ENCODE data around the gene KRTAP10-4. TPM values are rescaled to one million over a fixed set of nuclear protein-coding genes. Genes with fewer than 3 reads are reported as not detected.

The KRTAP10-4 gene
- polyA plus RNA-seq, 1 of the 3 experiments (the other 2 are of a cell fraction), result not detected

DNA sequence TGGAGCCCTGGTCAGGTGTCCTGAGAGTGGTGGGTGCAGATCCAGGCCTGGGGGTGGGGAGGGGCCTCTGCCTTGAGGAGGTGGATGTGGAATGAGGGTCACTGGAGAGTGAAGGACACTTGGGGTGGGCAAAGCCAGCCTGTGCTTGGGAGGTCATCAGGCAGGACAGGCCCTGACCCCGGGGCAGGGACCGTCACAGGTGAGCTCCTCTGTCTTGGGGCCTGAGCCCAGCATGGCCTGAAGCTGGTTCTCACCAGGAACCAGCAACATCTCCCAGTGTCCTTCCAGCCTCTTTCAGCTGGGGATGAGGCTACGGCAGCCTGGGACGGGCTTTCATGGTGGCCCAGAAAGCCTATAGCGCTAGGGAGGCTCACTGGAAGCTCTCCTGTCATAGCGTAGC lies 21.4 kb upstream of the KRTAP10-4 start:
- TF ChIP-seq, protein P1, sequence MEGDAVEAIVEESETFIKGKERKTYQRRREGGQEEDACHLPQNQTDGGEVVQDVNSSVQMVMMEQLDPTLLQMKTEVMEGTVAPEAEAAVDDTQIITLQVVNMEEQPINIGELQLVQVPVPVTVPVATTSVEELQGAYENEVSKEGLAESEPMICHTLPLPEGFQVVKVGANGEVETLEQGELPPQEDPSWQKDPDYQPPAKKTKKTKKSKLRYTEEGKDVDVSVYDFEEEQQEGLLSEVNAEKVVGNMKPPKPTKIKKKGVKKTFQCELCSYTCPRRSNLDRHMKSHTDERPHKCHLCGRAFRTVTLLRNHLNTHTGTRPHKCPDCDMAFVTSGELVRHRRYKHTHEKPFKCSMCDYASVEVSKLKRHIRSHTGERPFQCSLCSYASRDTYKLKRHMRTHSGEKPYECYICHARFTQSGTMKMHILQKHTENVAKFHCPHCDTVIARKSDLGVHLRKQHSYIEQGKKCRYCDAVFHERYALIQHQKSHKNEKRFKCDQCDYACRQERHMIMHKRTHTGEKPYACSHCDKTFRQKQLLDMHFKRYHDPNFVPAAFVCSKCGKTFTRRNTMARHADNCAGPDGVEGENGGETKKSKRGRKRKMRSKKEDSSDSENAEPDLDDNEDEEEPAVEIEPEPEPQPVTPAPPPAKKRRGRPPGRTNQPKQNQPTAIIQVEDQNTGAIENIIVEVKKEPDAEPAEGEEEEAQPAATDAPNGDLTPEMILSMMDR (IDR thresholded peaks at IDR 0.05), result no peak
- TF ChIP-seq NFIC (IDR thresholded peaks at IDR 0.05; ENCODE audit: borderline replicate concordance) (no peak), RFX5 (IDR thresholded peaks at IDR 0.05; ENCODE audit: low read length) (no peak), TCF12 (IDR thresholded peaks at IDR 0.05) (no peak), NRF1 (IDR thresholded peaks at IDR 0.05; ENCODE audit: low read depth, low read length) (no peak), POLR2AphosphoS5 (IDR thresholded peaks at IDR 0.05; ENCODE audit: low read depth, low read length) (no peak), YY1 (IDR thresholded peaks at IDR 0.05; ENCODE audit: low read depth) (no peak), MXI1 (IDR thresholded peaks at IDR 0.05; ENCODE audit: low read depth, low read length) (no peak)
- TF ChIP-seq, protein P2, sequence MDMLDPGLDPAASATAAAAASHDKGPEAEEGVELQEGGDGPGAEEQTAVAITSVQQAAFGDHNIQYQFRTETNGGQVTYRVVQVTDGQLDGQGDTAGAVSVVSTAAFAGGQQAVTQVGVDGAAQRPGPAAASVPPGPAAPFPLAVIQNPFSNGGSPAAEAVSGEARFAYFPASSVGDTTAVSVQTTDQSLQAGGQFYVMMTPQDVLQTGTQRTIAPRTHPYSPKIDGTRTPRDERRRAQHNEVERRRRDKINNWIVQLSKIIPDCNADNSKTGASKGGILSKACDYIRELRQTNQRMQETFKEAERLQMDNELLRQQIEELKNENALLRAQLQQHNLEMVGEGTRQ (IDR thresholded peaks at IDR 0.05; ENCODE audit: borderline replicate concordance, low read depth, low read length), result no peak
- Histone ChIP-seq H3K4me1 (ENCODE audit: control insufficient read depth in 1 of 2, insufficient read depth in 2 of 2, low read depth in 1 of 2, low read length in 1 of 2) (no peaks in the 10 kb centered on the region), H2AFZ (ENCODE audit: low read depth) (no peak overlapping the region), H3K36me3 (replicated peaks in 1 of 2; ENCODE audit: control insufficient read depth in 1 of 2, insufficient read depth in 2 of 2, low read length in 1 of 2) (no peaks in the 10 kb centered on the region), H3K79me2 (ENCODE audit: insufficient read depth) (no peaks in the 10 kb centered on the region), H3K4me2 (no peak overlapping the region), H3K27me3 (ENCODE audit: insufficient read depth) (peaks cover 56% of the 10 kb centered on the region), H3F3A (replicated peaks; ENCODE audit: insufficient read depth) (no peaks in the 10 kb centered on the region), H3K9me2 (no peaks in the 10 kb centered on the region), H3K27ac (ENCODE audit: low read depth in 2 of 2, low read length in 1 of 2) (no peak overlapping the region), H3K9me3 (no peaks in the 10 kb centered on the region), H3K9ac (no peak overlapping the region), H3K4me3 (ENCODE audit: low read depth in 2 of 2, low read length in 1 of 2) (no peak overlapping the region), H4K20me1 (ENCODE audit: insufficient read depth) (no peaks in the 10 kb centered on the region)
- no peak for DNase-seq
- ChIA-PET POLR2A (no interaction called here), CTCF (no interaction called here)
- WGBS (ENCODE audit: low lambda C conversion rate), result 80% methylated on average over 1 of the region's 6 CpGs

GRCh38 chr21:44552681-44553080 lies 20.8 kb upstream of the KRTAP10-4 start:
- POLR2A ChIA-PET, result no interaction called here
- CTCF ChIA-PET, result no interaction called here
- TF ChIP-seq FOXJ3 (CRISPR knock-in tag; IDR thresholded peaks at IDR 0.05) (no peak), TAF1 (IDR thresholded peaks at IDR 0.05; ENCODE audit: borderline replicate concordance, low read depth, low read length) (no peak), USF1 (IDR thresholded peaks at IDR 0.05; ENCODE audit: borderline replicate concordance, low read depth) (no peak), RFX5 (IDR thresholded peaks at IDR 0.05; ENCODE audit: low read length) (no peak), MEF2A (IDR thresholded peaks at IDR 0.05; ENCODE audit: borderline replicate concordance, low read depth) (no peak), SMC3 (IDR thresholded peaks at IDR 0.05; ENCODE audit: low read depth, low read length) (no peak), FOXM1 (IDR thresholded peaks at IDR 0.05; ENCODE audit: low read depth) (no peak), RXRA (IDR thresholded peaks at IDR 0.05; ENCODE audit: borderline replicate concordance, low read depth) (no peak), ZBTB33 (IDR thresholded peaks at IDR 0.05; ENCODE audit: borderline replicate concordance, low read depth) (no peak), FOSL2 (IDR thresholded peaks at IDR 0.05; ENCODE audit: borderline replicate concordance, low read depth) (no peak), RAD21 (IDR thresholded peaks at IDR 0.05; ENCODE audit: low read length) (no peak), TCF12 (IDR thresholded peaks at IDR 0.05) (no peak), EP300 (IDR thresholded peaks at IDR 0.05; ENCODE audit: borderline replicate concordance in 1 of 2, low read depth in 1 of 2, low read length in 1 of 2) (no peak), GATA2 (CRISPR knock-in tag; IDR thresholded peaks at IDR 0.05) (no peak)
- TF ChIP-seq, protein P3, sequence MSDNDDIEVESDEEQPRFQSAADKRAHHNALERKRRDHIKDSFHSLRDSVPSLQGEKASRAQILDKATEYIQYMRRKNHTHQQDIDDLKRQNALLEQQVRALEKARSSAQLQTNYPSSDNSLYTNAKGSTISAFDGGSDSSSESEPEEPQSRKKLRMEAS (IDR thresholded peaks at IDR 0.05; ENCODE audit: low read depth), result no peak
- TF ChIP-seq, protein P1 (IDR thresholded peaks at IDR 0.05), result no peak

More at GRCh38 chr21:44552681-44553080, 20.8 kb upstream of the KRTAP10-4 start:
- Histone ChIP-seq H3K79me2 (ENCODE audit: insufficient read depth) (no peaks in the 10 kb centered on the region), H3K4me3 (ENCODE audit: low read depth in 2 of 2, low read length in 1 of 2) (no peak overlapping the region), H3K27ac (ENCODE audit: low read depth in 2 of 2, low read length in 1 of 2) (no peak overlapping the region), H3K9me3 (no peaks in the 10 kb centered on the region), H3K27me3 (ENCODE audit: insufficient read depth) (peaks cover 61% of the 10 kb centered on the region), H3K9me2 (no peaks in the 10 kb centered on the region), H2AFZ (ENCODE audit: low read depth) (no peak overlapping the region), H4K20me1 (ENCODE audit: insufficient read depth) (no peaks in the 10 kb centered on the region), H3K36me3 (replicated peaks in 1 of 2; ENCODE audit: control insufficient read depth in 1 of 2, insufficient read depth in 2 of 2, low read length in 1 of 2) (no peaks in the 10 kb centered on the region), H3K4me2 (no peak overlapping the region), H3K4me1 (ENCODE audit: control insufficient read depth in 1 of 2, insufficient read depth in 2 of 2, low read depth in 1 of 2, low read length in 1 of 2) (no peaks in the 10 kb centered on the region), H3F3A (replicated peaks; ENCODE audit: insufficient read depth) (no peaks in the 10 kb centered on the region), H3K9ac (no peak overlapping the region)
- 31% methylated on average over 10 of the region's 13 CpGs for WGBS (ENCODE audit: low lambda C conversion rate)
- DNase-seq, result no peak
